C4-2B (cell line): ENCODE results near the gene BCKDHA.

Experiments
- ZFX ChIP-seq: fragments of 450-650 bp; IDR thresholded peaks from 2 replicates; pipeline ENCODE4 v1.6.1; 2017
- TF ChIP-seq, protein P1 (sequence below): fragments of 450-650 bp; conservative IDR thresholded peaks from 2 replicates; pipeline ENCODE4 v1.5.1; 2017; ENCODE audit warnings: mild to moderate bottlenecking

DNA sequence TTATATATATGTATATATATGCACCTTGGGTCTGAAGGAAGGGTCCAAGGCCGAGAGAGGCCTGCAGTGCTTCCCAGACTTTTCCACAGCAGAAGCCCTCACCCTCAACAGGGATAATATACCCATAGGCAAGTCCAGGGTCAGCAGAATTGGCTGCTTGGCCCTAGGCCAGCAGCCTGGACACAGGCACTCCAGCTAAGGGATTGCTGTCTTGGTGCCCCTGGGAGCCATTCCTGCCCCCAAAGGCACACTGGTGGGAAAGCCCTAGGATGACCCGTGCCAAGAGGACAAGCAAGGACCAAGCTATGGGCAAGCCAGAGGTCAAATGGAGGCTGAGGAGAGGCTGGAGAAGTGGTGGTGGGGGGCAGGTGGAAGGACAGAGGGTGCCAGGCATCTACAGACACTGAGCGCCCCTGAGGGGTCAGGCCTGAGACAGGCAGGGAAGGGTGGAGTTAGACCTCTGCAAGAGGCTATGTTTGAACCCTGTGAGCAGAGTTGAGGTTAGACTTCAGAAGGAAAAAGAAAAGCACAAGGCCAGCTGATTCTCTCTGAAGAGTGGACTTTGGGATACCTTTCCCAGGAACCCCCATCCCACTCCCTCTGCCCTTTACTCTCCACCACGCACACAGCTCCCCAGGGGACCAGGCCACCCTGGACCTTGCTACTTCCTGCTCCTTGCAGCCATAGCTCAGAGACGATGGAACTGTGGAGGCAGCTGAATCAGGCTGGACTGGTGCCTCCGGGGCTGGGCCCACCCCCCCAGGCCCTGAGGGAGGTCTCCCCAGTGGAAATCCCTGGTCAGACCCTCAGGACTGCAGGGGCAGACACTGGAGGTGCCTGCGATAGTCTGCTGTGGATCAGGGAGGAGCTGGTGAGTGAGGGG, 45.1 kb downstream of the BCKDHA start, which contains the start of gene ERICH4:
- TF ChIP-seq, protein P1, sequence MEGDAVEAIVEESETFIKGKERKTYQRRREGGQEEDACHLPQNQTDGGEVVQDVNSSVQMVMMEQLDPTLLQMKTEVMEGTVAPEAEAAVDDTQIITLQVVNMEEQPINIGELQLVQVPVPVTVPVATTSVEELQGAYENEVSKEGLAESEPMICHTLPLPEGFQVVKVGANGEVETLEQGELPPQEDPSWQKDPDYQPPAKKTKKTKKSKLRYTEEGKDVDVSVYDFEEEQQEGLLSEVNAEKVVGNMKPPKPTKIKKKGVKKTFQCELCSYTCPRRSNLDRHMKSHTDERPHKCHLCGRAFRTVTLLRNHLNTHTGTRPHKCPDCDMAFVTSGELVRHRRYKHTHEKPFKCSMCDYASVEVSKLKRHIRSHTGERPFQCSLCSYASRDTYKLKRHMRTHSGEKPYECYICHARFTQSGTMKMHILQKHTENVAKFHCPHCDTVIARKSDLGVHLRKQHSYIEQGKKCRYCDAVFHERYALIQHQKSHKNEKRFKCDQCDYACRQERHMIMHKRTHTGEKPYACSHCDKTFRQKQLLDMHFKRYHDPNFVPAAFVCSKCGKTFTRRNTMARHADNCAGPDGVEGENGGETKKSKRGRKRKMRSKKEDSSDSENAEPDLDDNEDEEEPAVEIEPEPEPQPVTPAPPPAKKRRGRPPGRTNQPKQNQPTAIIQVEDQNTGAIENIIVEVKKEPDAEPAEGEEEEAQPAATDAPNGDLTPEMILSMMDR = no peak
- TF ChIP-seq ZFX = no peak
